ENCODE data around the gene CLUH.
A peak's percentile ranks its signal among the peaks of the same experiment; 100 is the strongest.

CLUH gene

DNA sequence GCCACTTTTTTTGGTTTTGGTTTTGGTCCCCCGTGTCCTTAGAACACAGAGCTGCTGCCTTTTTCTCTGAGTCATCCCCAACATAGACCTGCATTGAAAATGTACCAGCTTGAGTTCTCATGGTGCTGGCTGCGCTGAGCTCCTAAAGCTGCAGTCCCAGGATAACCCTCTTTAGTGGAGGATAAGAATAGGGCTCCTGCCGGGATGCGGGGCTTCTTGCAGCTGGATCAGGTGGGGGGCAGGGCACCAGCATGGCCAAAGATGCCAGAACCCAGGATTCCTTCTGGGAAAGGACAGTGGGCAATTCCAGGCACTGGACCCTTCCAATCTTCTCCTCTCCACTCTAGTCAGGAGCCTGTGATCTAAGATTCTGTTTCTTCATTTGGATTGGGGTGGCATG lies 8.3 kb upstream of the CLUH start:
- DNase-seq: no peak

DNA sequence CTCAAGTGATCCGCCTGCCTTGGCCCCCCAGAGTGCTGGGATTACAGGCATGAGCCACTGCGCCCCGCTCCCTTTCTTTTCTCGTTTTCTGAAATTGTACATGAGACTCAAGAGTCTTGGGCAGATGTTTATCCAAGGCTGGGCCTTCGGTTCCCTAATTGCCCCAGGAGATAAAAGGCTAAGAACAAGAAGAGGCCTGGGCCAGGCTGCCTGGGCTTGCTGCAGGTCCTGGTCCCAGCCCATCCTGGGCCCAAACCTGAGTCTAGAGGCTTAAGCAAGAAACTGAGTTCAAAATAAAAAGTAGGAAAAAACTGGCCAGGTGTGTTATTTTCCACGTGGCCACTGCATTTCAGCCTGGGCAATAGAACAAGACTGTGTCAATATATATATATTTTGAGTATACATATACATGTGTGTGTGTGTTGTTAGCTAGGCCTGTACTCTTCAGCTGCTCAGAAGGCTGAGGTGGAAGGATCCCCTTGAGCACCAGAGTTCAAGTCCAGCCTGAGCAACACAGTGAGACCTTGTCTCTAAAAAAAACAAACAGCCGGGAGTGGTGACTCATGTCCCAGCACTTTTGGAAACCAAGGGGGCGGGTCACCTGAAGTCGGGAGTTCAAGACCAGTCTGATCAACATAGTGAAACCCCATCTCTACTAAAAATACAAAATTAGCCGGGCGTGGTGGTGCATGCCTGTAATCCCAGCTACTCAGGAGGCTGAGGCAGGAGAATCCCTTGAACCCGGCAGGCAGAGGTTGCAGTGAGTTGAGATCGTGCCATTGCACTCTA lies 6.8 kb upstream of the CLUH start:
- DNase-seq: no peak

GRCh38 chr17:2716649-2717048 lies 5.1 kb upstream of the CLUH start:
- no peak for DNase-seq

- no peak for DNase-seq
Measured at GRCh38 chr17:2713881-2714280, 2.3 kb upstream of the CLUH start.

- no peak for DNase-seq
Measured at GRCh38 chr17:2712300-2713043, 908 bp upstream of the CLUH start.

DNA sequence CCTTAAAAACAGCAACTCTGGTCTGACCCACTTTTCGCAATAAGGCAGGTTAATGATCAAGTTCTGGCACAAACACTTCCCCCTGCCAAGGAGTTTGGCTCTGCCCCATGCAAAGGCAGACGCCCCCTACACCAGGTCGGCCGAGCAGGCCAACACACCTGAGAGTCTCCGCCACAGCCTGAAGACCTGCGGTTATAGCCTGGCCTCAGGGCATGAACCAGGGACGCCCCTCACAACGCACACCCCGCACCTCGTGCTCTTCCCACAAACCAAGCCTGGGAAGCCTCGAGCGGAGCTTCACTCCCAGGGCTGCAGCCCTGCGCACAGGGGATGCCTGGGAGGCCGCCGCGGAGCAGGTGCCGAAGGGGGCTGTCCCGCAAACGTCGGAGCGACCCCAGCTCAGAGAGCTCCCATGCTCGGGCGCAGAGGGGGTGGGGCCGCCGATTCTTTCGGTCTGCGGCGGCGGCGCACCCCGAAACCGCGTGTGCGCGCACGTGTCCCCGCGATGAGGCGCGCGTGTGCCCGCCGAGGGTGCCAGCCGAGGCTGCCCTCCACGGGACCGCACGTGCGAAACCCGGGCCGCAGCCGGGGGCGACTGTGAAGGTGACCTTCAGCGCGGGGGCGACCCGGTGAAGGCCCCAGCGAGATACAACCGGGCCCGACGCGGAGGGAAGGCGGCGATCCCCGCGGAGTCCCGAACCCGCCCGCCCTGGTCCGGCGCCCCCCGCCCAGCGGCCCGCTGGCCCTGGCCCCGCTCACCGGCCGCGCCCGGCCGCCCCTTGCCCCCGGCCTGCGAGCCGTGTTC lies 559 bp downstream of the CLUH start:
- peak in 1 of 4 experiments; percentile 26 for DNase-seq

DNA sequence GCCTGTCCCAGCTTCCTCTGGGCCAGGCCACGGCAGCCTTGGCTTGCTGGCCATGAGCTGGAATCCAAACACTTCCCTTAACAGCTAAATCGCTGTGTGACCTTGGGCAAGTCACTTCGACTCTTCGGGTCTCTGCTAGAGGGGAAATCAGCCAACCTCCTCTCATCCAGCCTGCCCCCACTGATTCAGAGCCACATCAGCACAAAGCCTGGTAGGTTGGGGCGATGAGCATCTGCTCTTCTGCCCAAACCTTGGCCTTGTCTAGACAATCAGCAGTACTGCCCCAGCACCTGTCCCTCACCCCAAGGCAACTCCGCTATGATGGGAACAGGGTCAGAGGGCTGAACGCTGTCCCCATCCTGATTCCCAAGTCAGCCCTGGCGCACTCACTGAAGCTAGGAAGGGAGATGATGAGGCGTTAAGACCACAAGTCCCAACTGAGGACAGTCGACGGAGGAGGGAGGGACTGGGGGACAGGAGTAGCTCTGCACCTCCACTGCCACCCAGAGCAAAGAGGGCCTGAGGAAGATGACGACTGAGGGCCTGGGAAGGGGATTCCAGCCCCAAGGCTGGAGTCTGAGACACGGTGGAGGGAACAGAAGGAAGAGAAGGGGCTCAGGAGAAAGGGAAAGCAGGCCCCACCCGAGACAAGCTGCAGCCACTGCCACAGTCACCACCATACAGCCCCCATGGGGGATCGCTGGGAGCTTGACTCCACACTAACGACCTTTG lies 1.3 kb downstream of the CLUH start:
- no peak for DNase-seq

- no peak for DNase-seq
Measured at GRCh38 chr17:2709183-2709661, 2.3 kb downstream of the CLUH start.

DNA sequence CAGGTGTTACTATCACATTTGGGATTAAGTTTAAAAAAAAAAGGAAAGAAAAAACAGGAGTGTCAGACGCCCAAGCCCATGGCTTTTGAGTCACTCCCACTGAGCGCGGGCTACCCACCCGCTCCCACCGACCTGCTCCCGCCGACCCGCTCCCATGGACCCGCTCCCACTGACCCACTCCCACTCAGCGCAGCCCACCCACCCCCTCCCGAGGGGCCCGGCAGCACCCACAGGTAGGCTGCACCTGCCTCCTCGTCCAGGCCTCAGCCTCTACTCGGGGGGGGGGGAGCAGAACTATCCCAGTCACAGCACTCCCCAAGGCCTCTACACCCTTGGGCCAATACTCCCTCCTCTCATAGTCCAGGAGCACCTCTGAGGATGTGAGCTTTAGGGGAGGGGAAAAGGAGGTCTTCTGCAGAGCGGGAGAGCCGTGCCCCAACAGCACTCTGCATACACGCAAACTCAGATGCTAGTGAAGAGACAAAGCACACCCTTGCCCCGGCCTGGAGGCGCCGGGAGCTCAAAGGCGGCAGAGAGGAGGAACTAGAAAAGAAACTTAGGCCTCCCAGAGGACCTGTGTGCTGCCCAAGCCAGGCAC lies 2.9 kb downstream of the CLUH start:
- no peak for DNase-seq

DNA sequence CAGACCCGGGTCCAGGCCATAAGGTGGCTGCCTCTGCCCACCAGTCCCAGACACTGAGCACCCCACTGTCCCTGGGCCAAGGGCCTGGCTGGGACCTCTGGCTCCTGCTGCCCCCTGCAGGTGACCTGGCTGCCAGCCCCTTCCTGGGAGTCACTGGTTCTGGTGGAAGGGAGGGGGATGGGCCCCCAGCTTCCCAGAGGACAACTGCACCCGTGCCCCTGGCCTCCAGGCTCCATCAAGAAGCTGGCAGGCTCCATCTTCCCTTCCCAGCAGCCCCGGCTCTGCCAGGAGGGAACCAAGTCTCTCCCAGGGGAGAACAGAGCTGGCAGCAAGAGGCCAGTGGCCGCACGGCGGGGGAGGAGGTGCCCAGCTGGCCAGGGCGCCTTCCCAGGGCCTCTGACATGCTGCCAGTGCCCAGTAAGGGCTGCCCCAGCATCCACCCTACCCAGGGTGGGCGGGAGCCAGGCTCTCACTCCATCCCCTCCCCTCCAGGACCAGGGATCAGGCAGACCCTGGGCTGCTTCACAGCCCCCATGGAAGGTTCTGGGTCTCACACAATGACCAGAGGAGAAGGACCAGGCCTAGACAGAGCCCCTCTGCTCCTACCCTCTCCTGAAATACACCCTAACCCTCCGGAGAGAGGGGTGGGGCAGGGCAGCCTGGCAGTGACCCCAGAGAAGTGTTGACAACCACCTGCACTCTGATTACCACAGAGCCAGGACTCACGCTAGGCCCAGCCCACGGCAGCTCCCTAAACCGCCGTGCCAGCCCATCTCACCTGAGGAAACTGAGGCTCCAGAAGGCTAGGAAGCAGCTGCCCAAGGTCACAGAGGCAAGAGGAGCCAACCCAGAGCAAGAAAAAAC lies 3.6 kb downstream of the CLUH start:
- no peak for DNase-seq

GRCh38 chr17:2706911-2707510 lies 4.6 kb downstream of the CLUH start:
- DNase-seq: no peak

- DNase-seq: no peak
Measured at GRCh38 chr17:2705888-2706795, 5.4 kb downstream of the CLUH start.

GRCh38 chr17:2705263-2705662 lies 6.3 kb downstream of the CLUH start:
- no peak for DNase-seq

GRCh38 chr17:2704890-2705248 lies 6.7 kb downstream of the CLUH start:
- DNase-seq: no peak

DNA sequence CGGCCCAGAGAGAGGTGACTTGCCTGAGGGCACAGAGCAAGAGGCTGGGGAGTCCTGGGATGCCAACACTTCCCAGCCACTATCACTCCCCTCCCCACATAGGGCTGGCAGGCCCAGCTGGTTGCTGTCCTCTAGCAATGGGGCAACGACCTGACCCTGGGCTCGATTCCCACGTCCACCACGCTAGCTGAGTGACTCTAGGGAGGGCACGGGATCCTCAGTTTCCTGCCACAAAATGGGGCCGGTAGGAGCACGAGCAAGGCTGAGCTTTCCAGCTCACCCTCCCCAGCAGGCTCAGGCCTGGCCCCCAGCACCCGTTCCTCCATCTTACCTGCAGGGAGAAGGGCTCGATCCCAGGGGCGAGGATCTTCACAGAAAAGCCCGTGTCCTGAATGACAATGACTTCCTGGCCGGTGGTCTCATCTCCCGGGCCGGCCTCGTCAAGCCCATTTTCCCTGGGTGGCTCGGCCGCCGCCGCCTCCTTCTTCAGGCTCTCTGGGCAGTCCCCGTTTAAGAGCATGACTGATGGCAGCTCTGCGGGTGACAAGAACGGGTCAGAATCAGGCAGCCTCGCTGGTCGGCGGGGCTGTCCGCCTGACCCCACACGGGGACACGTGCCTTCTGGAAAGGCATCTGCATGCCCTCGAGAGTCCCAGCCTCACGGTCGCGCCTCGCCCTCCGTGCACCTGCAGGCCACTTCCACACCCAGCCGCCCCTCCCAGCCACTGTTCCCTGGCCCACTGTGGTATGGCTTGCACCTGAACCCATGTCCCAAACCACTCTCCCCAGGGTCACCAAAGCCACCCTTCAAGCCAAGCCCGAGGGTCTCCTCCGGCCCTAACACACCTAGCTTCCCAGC lies 7.3 kb downstream of the CLUH start:
- no peak for DNase-seq

DNA sequence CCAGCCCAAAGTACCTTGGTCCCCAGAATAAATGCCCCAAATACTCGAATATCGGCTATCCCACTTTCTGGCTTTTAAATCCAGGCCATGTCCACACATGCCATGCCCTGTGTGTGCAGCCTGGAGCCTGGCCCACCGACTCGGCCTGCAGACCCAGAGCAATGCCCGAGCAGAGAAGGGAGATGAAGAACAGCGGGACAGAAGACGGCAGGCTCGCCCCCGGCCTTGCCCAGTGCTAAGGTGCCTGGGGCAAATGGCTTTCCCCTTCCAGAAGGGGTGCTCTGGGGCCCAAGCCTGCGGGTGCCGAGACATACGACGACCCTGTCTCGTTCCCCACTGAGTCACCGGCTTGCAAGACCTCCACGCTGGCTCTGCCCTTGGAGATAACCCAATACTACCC lies 8.0 kb downstream of the CLUH start:
- DNase-seq: no peak

DNA sequence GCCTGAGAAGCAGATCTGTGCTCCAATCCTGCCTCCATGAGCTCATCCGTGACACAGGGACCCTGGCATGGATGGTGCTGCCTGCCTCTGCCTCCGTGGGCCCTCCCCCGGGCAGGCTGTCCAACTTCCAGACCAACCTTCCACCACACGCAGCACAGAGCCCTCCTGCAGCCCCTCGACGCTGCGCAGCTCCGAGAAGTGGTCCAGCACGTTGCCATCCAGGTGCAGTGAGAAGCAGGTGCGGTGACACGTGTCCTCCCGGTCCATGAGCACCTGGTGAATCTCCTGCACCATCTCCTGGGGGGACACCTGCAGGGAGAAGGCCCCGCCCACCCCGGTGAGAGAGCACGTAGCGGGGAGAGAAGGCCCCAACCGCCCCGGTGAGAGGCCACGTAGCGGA lies 8.4 kb downstream of the CLUH start:
- DNase-seq: no peak

- DNase-seq: no peak
Measured at GRCh38 chr17:2701996-2702741, 9.4 kb downstream of the CLUH start.
